KMS-11 (cell line): ENCODE data around the gene C3orf70.
"Not testable (repeated sequence)": the region's sequence is repeated elsewhere in the genome, so short reads cannot be mapped to it uniquely, and the experiment has no call there.

Experiments used
- H2AFZ ChIP-seq: fragments of 200-600 bp; sonication (generic); 2 replicates; pipeline ENCODE4 v1.6.1; 2016; ENCODE audit warnings: antibody characterized with exemption, mixed run types, low read depth
- H3K27ac ChIP-seq: fragments of 200-600 bp; sonication (generic); 2 replicates; pipeline ENCODE4 v1.6.1; 2016; ENCODE audit warnings: mild to moderate bottlenecking, mixed run types
- H3K27me3 ChIP-seq: fragments of 200-600 bp; sonication (generic); 2 replicates; pipeline ENCODE4 v1.6.1; 2017; ENCODE audit warnings: mild to moderate bottlenecking, low read depth, mixed run types, moderate library complexity; ENCODE audit not compliant: insufficient read depth
- H3K36me3 ChIP-seq: fragments of 200-600 bp; sonication (generic); 2 replicates; pipeline ENCODE4 v1.6.1; 2017; ENCODE audit warnings: mild to moderate bottlenecking, mixed run types; ENCODE audit not compliant: insufficient read depth
- H3K4me1 ChIP-seq: fragments of 200-600 bp; sonication (generic); 2 replicates; pipeline ENCODE4 v1.6.1; 2016; ENCODE audit warnings: mild to moderate bottlenecking, low read depth, mixed run types; ENCODE audit not compliant: poor library complexity, severe bottlenecking
- H3K4me2 ChIP-seq: fragments of 200-600 bp; sonication (generic); 2 replicates; pipeline ENCODE4 v1.7.0; 2016; ENCODE audit warnings: mild to moderate bottlenecking, mixed run types
- H3K4me3 ChIP-seq: fragments of 200-600 bp; sonication (generic); IDR thresholded peaks from 2 replicates; pipeline ENCODE4 v1.6.1; 2017; ENCODE audit warnings: low read depth, low read length, mixed read lengths; ENCODE audit not compliant: insufficient read depth
- H3K79me2 ChIP-seq: fragments of 200-600 bp; sonication (generic); 2 replicates; pipeline ENCODE4 v1.6.1; 2016; ENCODE audit warnings: low read depth, mixed run types; ENCODE audit not compliant: insufficient read depth
- H3K9ac ChIP-seq: fragments of 200-600 bp; sonication (generic); 2 replicates; pipeline ENCODE4 v1.6.1; 2016; ENCODE audit warnings: mild to moderate bottlenecking, mixed run types
- H4K20me1 ChIP-seq: fragments of 200-600 bp; sonication (generic); 2 replicates; pipeline ENCODE4 v1.6.1; 2016; ENCODE audit warnings: mild to moderate bottlenecking, mixed run types; ENCODE audit not compliant: insufficient read depth
- CTCF ChIP-seq: fragments of 200-600 bp; sonication (generic); conservative IDR thresholded peaks from 2 replicates; pipeline ENCODE4 v1.6.1; 2017; ENCODE audit warnings: low read depth, mild to moderate bottlenecking, antibody characterized with exemption, low read length, moderate library complexity, mixed read lengths

C3orf70 gene

DNA sequence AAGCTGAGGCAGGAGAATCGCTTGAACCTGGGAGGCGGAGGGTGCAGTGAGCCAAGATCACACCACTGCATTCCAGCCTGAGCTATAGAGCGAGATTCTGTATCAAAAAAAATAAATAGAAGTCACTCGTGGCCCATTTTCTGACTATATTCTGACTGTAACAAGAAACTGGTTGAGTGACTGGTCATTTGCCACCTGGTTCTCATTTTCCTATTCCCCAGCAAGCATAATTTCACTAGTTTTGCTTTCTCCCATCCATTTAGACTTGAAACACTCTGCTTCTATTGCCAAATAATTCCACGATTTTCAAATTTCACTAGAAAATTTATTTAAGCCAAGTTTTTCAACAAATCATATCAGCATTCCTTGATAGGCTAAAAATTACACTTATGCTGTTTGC, 40.7 kb downstream of the C3orf70 start:
- no peaks in the 10 kb centered on the region for H3K79me2 ChIP-seq
- H3K36me3 ChIP-seq = no peaks in the 10 kb centered on the region
- no peak overlapping the region for H3K27ac ChIP-seq
- H3K27me3 ChIP-seq = no peaks in the 10 kb centered on the region
- no peaks in the 10 kb centered on the region for H4K20me1 ChIP-seq
- H3K4me3 ChIP-seq = no peak overlapping the region
- TF ChIP-seq CTCF = no peak
- no peaks in the 10 kb centered on the region for H3K4me1 ChIP-seq
- H3K4me2 ChIP-seq = no peak overlapping the region
- H3K9ac ChIP-seq = no peak overlapping the region
- no peak overlapping the region for H2AFZ ChIP-seq

DNA sequence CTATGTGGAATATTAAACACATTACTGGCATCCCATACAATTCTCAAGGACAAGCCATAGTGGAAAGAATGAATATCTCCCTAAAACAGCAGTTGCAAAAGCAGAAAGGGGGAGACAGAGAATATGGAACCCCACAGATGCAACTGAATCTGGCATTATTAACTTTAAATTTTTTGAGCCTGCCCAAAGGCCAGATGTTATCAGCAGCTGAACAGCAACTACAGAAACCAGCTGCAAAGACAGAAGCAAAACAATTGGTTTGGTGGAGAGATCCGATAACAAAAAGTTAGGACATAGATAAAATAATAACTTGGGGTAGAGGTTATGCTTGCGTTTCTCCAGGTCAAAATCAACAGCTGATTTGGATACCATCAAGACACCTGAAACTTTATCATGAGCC, 43.8 kb downstream of the C3orf70 start:
- H3K36me3 ChIP-seq, H3K27me3 ChIP-seq, H3K4me3 ChIP-seq: not testable (repeated sequence)

DNA sequence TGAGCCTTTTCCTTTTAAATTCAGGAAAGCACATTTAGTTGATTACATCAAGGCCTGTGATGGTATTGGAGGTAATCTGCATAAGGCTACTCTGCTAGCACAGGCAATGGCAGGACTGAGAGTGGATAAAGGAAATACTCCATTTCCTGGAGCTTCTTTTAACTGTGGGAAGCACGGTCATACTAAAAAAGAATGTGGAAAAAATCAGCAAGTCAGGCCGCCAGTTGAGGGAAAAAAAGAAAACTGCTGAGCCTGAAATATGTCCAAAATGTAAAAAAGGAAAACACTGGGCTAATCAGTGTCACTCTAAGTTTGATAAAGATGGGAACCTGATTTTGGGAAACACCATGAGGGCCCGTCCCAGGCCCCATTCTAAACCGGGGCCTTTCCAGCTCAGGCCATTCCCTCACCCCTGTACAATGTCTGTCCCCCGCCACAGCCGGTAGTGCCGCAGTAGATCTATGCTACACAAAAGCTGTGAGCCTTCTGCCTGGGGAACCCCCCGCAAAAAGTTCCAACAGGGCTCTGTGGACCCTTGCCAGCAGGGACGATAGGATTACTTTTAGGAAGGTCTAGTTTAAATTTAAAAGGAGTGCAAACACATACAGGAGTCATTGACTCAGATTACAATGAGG, 46.5 kb downstream of the C3orf70 start:
- not testable (repeated sequence) for H3K4me3 ChIP-seq, H3K27ac ChIP-seq, H2AFZ ChIP-seq

More for the DNA sequence above, 43.8 kb downstream of the C3orf70 start:
- not testable (repeated sequence) for H2AFZ ChIP-seq, H3K4me1 ChIP-seq, H4K20me1 ChIP-seq, H3K27ac ChIP-seq, H3K9ac ChIP-seq, H3K79me2 ChIP-seq, H3K4me2 ChIP-seq

GRCh38 chr3:185103359-185104127, 49.3 kb downstream of the C3orf70 start:
- H4K20me1 ChIP-seq = no peaks in the 10 kb centered on the region
- no peak overlapping the region for H3K4me2 ChIP-seq
- no peak for TF ChIP-seq CTCF
- no peak overlapping the region for H3K27ac ChIP-seq
- H2AFZ ChIP-seq = no peak overlapping the region
- no peak overlapping the region for H3K9ac ChIP-seq
- no peaks in the 10 kb centered on the region for H3K36me3 ChIP-seq
- H3K27me3 ChIP-seq = no peaks in the 10 kb centered on the region
- H3K4me3 ChIP-seq = no peak overlapping the region
- H3K4me1 ChIP-seq = no peaks in the 10 kb centered on the region
- H3K79me2 ChIP-seq = no peaks in the 10 kb centered on the region

More for the DNA sequence above, 46.5 kb downstream of the C3orf70 start:
- H3K9ac ChIP-seq, H3K4me2 ChIP-seq, H3K36me3 ChIP-seq, H3K27me3 ChIP-seq, H3K79me2 ChIP-seq, H3K4me1 ChIP-seq, H4K20me1 ChIP-seq: not testable (repeated sequence)

- no peak overlapping the region for H3K27ac ChIP-seq
- H3K9ac ChIP-seq = no peak overlapping the region
- H3K27me3 ChIP-seq = no peaks in the 10 kb centered on the region
- H3K4me3 ChIP-seq = no peak overlapping the region
- H3K79me2 ChIP-seq = no peaks in the 10 kb centered on the region
- H3K36me3 ChIP-seq = no peaks in the 10 kb centered on the region
- H2AFZ ChIP-seq = no peak overlapping the region
- no peaks in the 10 kb centered on the region for H3K4me1 ChIP-seq
- H4K20me1 ChIP-seq = no peaks in the 10 kb centered on the region
- no peak for TF ChIP-seq CTCF
- no peak overlapping the region for H3K4me2 ChIP-seq
Measured at GRCh38 chr3:185094697-185095096, 58.2 kb downstream of the C3orf70 start.
